HG02970 (cell line): ENCODE results near the gene HMOX1.
"Not testable (repeated sequence)": the region's sequence is repeated elsewhere in the genome, so short reads cannot be mapped to it uniquely, and the experiment has no call there.

Source experiments
- ATAC-seq: cut with Tn5 transposase; IDR thresholded peaks from one replicate; pipeline ENCODE4 v1.9.1; 2021; ENCODE audit warnings: mild to moderate bottlenecking, moderate library complexity, moderate number of reproducible peaks; ENCODE audit not compliant: unreplicated experiment, low FRiP score

Gene HMOX1

GRCh38 chr22:35430897-35431322 lies 50.0 kb downstream of the HMOX1 start:
- no peak for ATAC-seq

GRCh38 chr22:35431483-35432227 lies 50.8 kb downstream of the HMOX1 start:
- no peak for ATAC-seq

- no peak for ATAC-seq
Measured at GRCh38 chr22:35432228-35432905, 51.5 kb downstream of the HMOX1 start.

- no peak for ATAC-seq
Measured at GRCh38 chr22:35434061-35434710, 53.3 kb downstream of the HMOX1 start.

DNA sequence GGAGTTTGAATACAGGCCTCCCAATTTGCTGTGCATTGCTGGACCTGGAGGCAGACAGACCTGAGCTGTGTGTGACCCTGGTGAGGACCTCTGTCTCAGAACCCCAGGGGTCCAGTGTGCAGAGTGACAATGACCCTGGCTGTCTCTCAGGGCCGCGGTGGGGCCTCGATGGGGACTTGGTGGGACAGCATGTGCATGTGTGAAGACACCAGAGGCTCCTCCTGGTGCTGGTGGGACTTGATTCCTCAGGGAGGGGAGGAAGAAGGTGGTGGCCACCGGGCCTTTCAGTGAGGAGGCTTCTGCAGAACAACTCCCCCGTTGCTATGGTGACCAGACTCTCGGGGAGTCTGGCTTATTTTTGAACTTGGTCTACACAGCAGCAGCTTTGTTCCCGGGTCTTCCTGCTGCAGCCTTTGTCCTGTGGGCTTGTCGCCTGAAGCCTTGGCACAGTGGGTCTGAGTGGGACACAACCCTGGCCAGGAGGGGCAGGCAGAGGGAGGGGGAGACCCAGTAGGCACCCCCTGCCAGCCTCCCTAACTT lies 54.4 kb downstream of the HMOX1 start:
- ATAC-seq = no peak

- ATAC-seq = no peak
Measured at GRCh38 chr22:35436421-35436820, 55.5 kb downstream of the HMOX1 start.

- no peak for ATAC-seq
Measured at GRCh38 chr22:35437049-35437448, 56.2 kb downstream of the HMOX1 start.

GRCh38 chr22:35438673-35439364 lies 57.9 kb downstream of the HMOX1 start:
- ATAC-seq = not testable (repeated sequence)

DNA sequence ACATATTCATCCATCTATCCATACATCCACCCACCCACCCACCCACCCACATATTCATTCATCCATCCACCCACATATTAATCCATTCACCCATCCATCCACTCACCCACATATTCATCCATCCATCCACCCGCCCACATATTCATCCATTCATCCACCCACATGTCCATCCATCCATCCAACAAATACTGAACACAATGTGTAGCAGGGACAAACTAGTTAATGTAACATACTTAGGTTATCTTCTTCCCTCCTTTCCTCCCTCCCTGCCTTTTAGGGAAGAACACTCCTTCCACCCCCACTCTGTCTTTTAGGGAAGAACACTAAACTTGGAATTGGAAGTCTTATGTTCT lies 58.4 kb downstream of the HMOX1 start:
- ATAC-seq = no peak

DNA sequence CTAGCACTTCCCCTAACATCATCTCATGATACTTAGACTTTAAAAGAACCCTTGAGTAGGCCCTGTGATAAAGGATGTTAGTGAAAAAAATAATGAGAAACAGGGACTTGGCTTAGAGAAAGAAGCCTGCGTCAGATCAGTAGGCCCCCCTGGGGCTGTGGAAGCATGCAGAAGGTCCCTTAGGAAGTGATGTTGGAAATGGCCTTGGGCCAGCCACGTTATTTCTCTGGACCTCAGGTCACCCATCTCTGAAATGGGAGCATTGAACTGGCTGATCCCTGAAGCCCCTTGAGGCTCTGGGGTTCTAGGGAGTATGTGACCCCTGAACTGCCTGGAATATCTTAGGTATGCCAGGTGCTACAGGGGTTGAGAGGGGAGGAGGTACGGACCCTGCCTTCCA lies 59.2 kb downstream of the HMOX1 start:
- no peak for ATAC-seq

- ATAC-seq = no peak
Measured at GRCh38 chr22:35441489-35442100, 60.7 kb downstream of the HMOX1 start.

- no peak for ATAC-seq
Measured at GRCh38 chr22:35442471-35442870, 61.6 kb downstream of the HMOX1 start.

- no peak for ATAC-seq
Measured at GRCh38 chr22:35443338-35443737, 62.4 kb downstream of the HMOX1 start.
